K562 (cell line): ENCODE results near the gene SAPCD1. TPM values are rescaled to one million over a fixed set of nuclear protein-coding genes. Genes with fewer than 3 reads are reported as not detected.

Source experiments
- ATAC-seq: fragments of 200-7000 bp; cut with Tn5 transposase; 3 replicates; pipeline ENCODE4 v1.9.1; 2020; ENCODE audit warnings: moderate library complexity
- BruUV-seq: library from RNA; stranded (reverse); fragments of 400-500 nt; replicated peaks from 2 replicates; lab custom pipeline; 2021; lab: Mats Ljungman, UMichigan
- CTCF ChIA-PET: fragments of 300-600 bp; formaldehyde crosslinking; extraction: SDS; loops from one replicate; lab custom pipeline; 2021; ENCODE audit warnings: low intra/inter-chr PET ratio; lab: Yijun Ruan, JAX
- POLR2A ChIA-PET: fragments of 300-600, 350-650 bp; sonication (Branson Sonifier 250); formaldehyde crosslinking; extraction: SDS; loops from one replicate; lab custom pipeline; 2021; ENCODE audit warnings: antibody characterized with exemption, inconsistent platforms; lab: Yijun Ruan, JAX
- DNase-seq, 4 experiments: peaks; one replicate each; pipeline versions ENCODE4 v3.0.0 to v3.0.0-alpha.2; 2011 to 2018; ENCODE audit warnings: low spot score in 3 of 4, mixed read lengths in 3 of 4; ENCODE audit errors: extremely low read depth in 1 of 4
- FAIRE-seq: peaks from 2 replicates; lab custom pipeline; 2011; peaks lifted over from hg19 to GRCh38; lab: Jason Lieb, UNC
- H2AFZ ChIP-seq: 2 replicates; pipeline ENCODE4 v1.6.0; 2011; ENCODE audit warnings: low read depth, low read length, control low read depth, inconsistent platforms
- H3K27ac ChIP-seq: fragments of 200-600 bp; 3 replicates; pipeline ENCODE4 v1.8.0; 2011; ENCODE audit warnings: low read depth, mild to moderate bottlenecking, control low read depth, inconsistent platforms, low read length, moderate library complexity, mixed read lengths; ENCODE audit errors: extremely low read depth
- H3K27me3 ChIP-seq, 2 experiments: fragments of 300-600 bp in 1 of 2; 2 replicates in 1 of 2; 3 replicates in 1 of 2; pipeline versions ENCODE4 v1.6.0 to v1.8.0; 2011; ENCODE audit warnings: inconsistent platforms in 2 of 2, low read length in 2 of 2, mild to moderate bottlenecking in 1 of 2, mixed read lengths in 1 of 2, moderate library complexity in 1 of 2; ENCODE audit not compliant: control insufficient read depth in 2 of 2, insufficient read depth in 2 of 2
- H3K36me3 ChIP-seq: fragments of 300-600 bp; 3 replicates; pipeline ENCODE4 v1.8.0; 2011; ENCODE audit warnings: mild to moderate bottlenecking, low read length, inconsistent platforms; ENCODE audit not compliant: control insufficient read depth, insufficient read depth
- H3K4me1 ChIP-seq, 2 experiments: fragments of 200-600 bp in 1 of 2; replicated peaks in 1 of 2; 2 replicates in 1 of 2; 3 replicates in 1 of 2; pipeline versions ENCODE4 v1.5.1 to v1.8.0; 2011; ENCODE audit warnings: inconsistent platforms in 2 of 2, low read length in 2 of 2, mild to moderate bottlenecking in 1 of 2, mixed read lengths in 1 of 2, moderate library complexity in 1 of 2; ENCODE audit not compliant: control insufficient read depth in 2 of 2, insufficient read depth in 2 of 2
- H3K4me2 ChIP-seq: 2 replicates; pipeline ENCODE4 v1.6.1; 2011; ENCODE audit warnings: low read length, control low read depth, inconsistent platforms, mixed read lengths; ENCODE audit not compliant: insufficient read depth
- H3K4me3 ChIP-seq: fragments of 200-600 bp; sonication (generic), shearing (Covaris generic); 2 replicates; pipeline ENCODE4 v1.5.1; 2016; ENCODE audit warnings: control low read depth, inconsistent platforms
- H3K79me2 ChIP-seq: fragments of 200-600 bp; 3 replicates; pipeline ENCODE4 v1.8.0; 2011; ENCODE audit warnings: low read length, inconsistent platforms; ENCODE audit not compliant: control insufficient read depth, insufficient read depth
- H3K9ac ChIP-seq, 2 experiments: 2 replicates each; pipeline versions ENCODE4 v1.6.0 to v1.6.1; 2011; ENCODE audit warnings: low read depth in 2 of 2, low read length in 2 of 2, control low read depth in 1 of 2, inconsistent platforms in 1 of 2, mild to moderate bottlenecking in 1 of 2, mixed read lengths in 1 of 2; ENCODE audit not compliant: insufficient read depth in 1 of 2
- H3K9me1 ChIP-seq: one replicate; pipeline ENCODE4 v1.6.0; 2011; ENCODE audit warnings: inconsistent platforms, mild to moderate bottlenecking, low read length, moderate library complexity; ENCODE audit not compliant: control insufficient read depth, insufficient read depth
- H3K9me3 ChIP-seq: replicated peaks from 2 replicates; pipeline ENCODE4 v1.5.1; 2011; ENCODE audit warnings: low read depth, low read length, inconsistent platforms; ENCODE audit not compliant: control insufficient read depth, insufficient read depth
- H4K20me1 ChIP-seq: replicated peaks from 2 replicates; pipeline ENCODE4 v1.6.1; 2011; ENCODE audit warnings: low read length, inconsistent platforms, mixed read lengths; ENCODE audit not compliant: control insufficient read depth, insufficient read depth
- ARNT ChIP-seq, 2 experiments: fragments of 450-650 bp; IDR thresholded peaks; 2 replicates each; pipeline ENCODE4 v1.6.1; 2016; ENCODE audit warnings: mild to moderate bottlenecking in 1 of 2
- CHCHD3 ChIP-seq: fragments of 250-450 bp; sonication (Bioruptor Pico); IDR thresholded peaks from 2 replicates; pipeline ENCODE4 v2.1.2; 2022; ENCODE audit warnings: mild to moderate bottlenecking
- CREB5 ChIP-seq: fragments of 250-450 bp; sonication (Bioruptor Pico); IDR thresholded peaks from 2 replicates; pipeline ENCODE4 v1.5.0; 2020; ENCODE audit warnings: mild to moderate bottlenecking
- CTBP1 ChIP-seq: fragments of 450-650 bp; IDR thresholded peaks from 2 replicates; pipeline ENCODE4 v1.6.1; 2016; ENCODE audit warnings: borderline replicate concordance
- DNMT1 ChIP-seq: fragments of 450-650 bp; IDR thresholded peaks from 2 replicates; pipeline ENCODE4 v1.6.1; 2016; ENCODE audit warnings: antibody characterized with exemption, mild to moderate bottlenecking
- GATAD2A ChIP-seq: fragments of 450-650 bp; IDR thresholded peaks from 2 replicates; pipeline ENCODE4 v1.6.1; 2017
- HINFP ChIP-seq: fragments of 450-650 bp; conservative IDR thresholded peaks from 2 replicates; pipeline ENCODE4 v1.6.1; 2016; ENCODE audit warnings: missing genetic modification characterization, low read depth, mild to moderate bottlenecking, control low read depth, missing compliant biosample characterization
- KDM5B ChIP-seq: fragments of 200-600 bp; sonication (generic); IDR thresholded peaks from 2 replicates; pipeline ENCODE4 v1.6.1; 2012; ENCODE audit warnings: low read depth, mild to moderate bottlenecking, moderate library complexity, low read length, control low read depth, inconsistent platforms; ENCODE audit not compliant: insufficient replicate concordance
- PATZ1 ChIP-seq: fragments of 250-450 bp; sonication (Bioruptor Pico); IDR thresholded peaks from 2 replicates; pipeline ENCODE4 v1.5.0; 2020; ENCODE audit warnings: mild to moderate bottlenecking, borderline replicate concordance
- POLR2B ChIP-seq: fragments of 450-650 bp; IDR thresholded peaks from 2 replicates; pipeline ENCODE4 v1.6.1; 2018; ENCODE audit warnings: low read depth; ENCODE audit not compliant: partially characterized antibody
- TAF1 ChIP-seq: IDR thresholded peaks from 2 replicates; pipeline ENCODE4 v1.6.1; 2011; ENCODE audit warnings: mild to moderate bottlenecking, low read length, moderate library complexity; ENCODE audit not compliant: insufficient read depth, control insufficient read depth, severe bottlenecking; ENCODE audit errors: extremely low read depth
- ZBTB11 ChIP-seq, 3 experiments: fragments of 200-800 bp in 1 of 3; fragments of 250-450 bp in 1 of 3; fragments of 450-650 bp in 1 of 3; sonication (Bioruptor Pico) in 1 of 3; sonication (Bioruptor generic) in 1 of 3; formaldehyde crosslinking in 1 of 3; IDR thresholded peaks; 2 replicates each; pipeline versions ENCODE4 v1.6.1 to v1.8.0; 2016 to 2022; ENCODE audit warnings: mild to moderate bottlenecking in 2 of 3, missing genetic modification characterization in 2 of 3, missing compliant biosample characterization in 1 of 3, moderate library complexity in 1 of 3
- ZFPM2 ChIP-seq: fragments of 250-450 bp; sonication (Bioruptor Pico); IDR thresholded peaks from 2 replicates; pipeline ENCODE4 v1.5.1; 2022; ENCODE audit warnings: mild to moderate bottlenecking
- ZNF764 ChIP-seq: fragments of 250-450 bp; sonication (Bioruptor Pico); IDR thresholded peaks from 2 replicates; pipeline ENCODE4 v1.4.0; 2020; ENCODE audit warnings: low read depth, mild to moderate bottlenecking, moderate library complexity
- WGBS: fragments of 100-300 bp; shearing (Covaris generic); methylation state at CpG from one replicate; pipeline ENCODE4 v1.1.6; 2016; ENCODE audit warnings: low coverage, mixed read lengths; ENCODE audit not compliant: insufficient coverage; ENCODE audit errors: missing lambda C conversion rate; 5-methylcytosine and 5-hydroxymethylcytosine counted together
- in situ Hi-C: fragments of 300-500 bp; cut with MboI; formaldehyde crosslinking; loops from 4 replicates; pipeline ENCODE4 v1.15.0; 2018; ENCODE audit warnings: inconsistent platforms, mixed read lengths
- intact Hi-C: fragments of 100-400 bp; cut with micrococcal nuclease; formaldehyde crosslinking; loops from 2 replicates; pipeline ENCODE4 v1.14.2; 2022
- polyA plus RNA-seq, 8 experiments: library from polyadenylated mRNA; depleted of rRNA in 4 of 8; stranded (reverse) in 5 of 8; unstranded in 3 of 8; fragments of >200 nt; fragmentation: Nextera tagmentation in 2 of 8; fragmentation: Illumina TruSeq in 1 of 8; extraction: Ambion mirVana in 2 of 8; extraction: Trizol in 1 of 8; gene quantifications; 2 replicates each; pipeline versions ENCODE4 v1.2.1 to v1.2.3, GENCODE V29; 2011 to 2014; ENCODE audit warnings: inconsistent platforms in 1 of 8, missing spikeins in 1 of 8
- total RNA-seq, 7 experiments: library from RNA; depleted of rRNA in 6 of 7; stranded (reverse); fragments of >200 nt in 6 of 7; fragmentation: Illumina TruSeq in 2 of 7; extraction: Trizol in 2 of 7; gene quantifications; 2 replicates each; pipeline versions ENCODE4 v1.2.1 to v1.2.3, GENCODE V29; 2011 to 2021; ENCODE audit warnings: low replicate concordance in 1 of 7

SAPCD1 gene
- total and polyA plus RNA-seq, 9 of the 15 experiments (the other 6 are each of a cell fraction or from before 2014, with no cell fraction given): 2.6 to 30.2 (median 7.4) TPM

- H3K9ac ChIP-seq: peak overlapping the region in 1 of 2 experiments; percentile 40; a peak in 2 of 4 replicates
- no peak for DNase-seq
- in situ Hi-C loops (no loop called here), intact Hi-C loops (no loop called here)
- BruUV-seq: no TSS peak
- no peaks in the 10 kb centered on the region for H3K9me1 ChIP-seq
- 30% methylated on average over 1 of the region's 1 CpG for WGBS
- no peak overlapping the region for H3K4me3 ChIP-seq
- CTCF ChIA-PET: no interaction called here
- POLR2A ChIA-PET: interaction anchor here (0.6 to 4.6 kb wide), 4 partner anchors 9 to 87 kb away, joined by 3 to 29 read pairs (median 6); partner anchors contain the start of genes CLIC1 and MSH5
- H3K27me3 ChIP-seq: no peaks in the 10 kb centered on the region
- peak; percentile 4 for ATAC-seq
- no peak overlapping the region for H3K27ac ChIP-seq
- no peaks in the 10 kb centered on the region for H3K79me2 ChIP-seq
- no peaks in the 10 kb centered on the region for H4K20me1 ChIP-seq
- peaks cover 0 to 25% of the 10 kb centered on the region in 2 experiments; a peak in 3 of 5 replicates for H3K4me1 ChIP-seq
- H2AFZ ChIP-seq: no peak overlapping the region
- no peak overlapping the region for H3K4me2 ChIP-seq
- FAIRE-seq: no peak
- peaks cover 55% of the 10 kb centered on the region for H3K36me3 ChIP-seq
- no peaks in the 10 kb centered on the region for H3K9me3 ChIP-seq
- no peak for TF ChIP-seq PATZ1 (CRISPR knock-in tag)
- TF ChIP-seq GATAD2A: no peak
- no peak for TF ChIP-seq ZNF764 (CRISPR knock-in tag)
- TF ChIP-seq TAF1: no peak
- TF ChIP-seq KDM5B: peak; percentile 23
- no peak for TF ChIP-seq ARNT (IDR thresholded peaks at IDR 0.05)
- TF ChIP-seq HINFP: no peak
- no peak for TF ChIP-seq CHCHD3 (CRISPR knock-in tag)
- TF ChIP-seq POLR2B: no peak
- TF ChIP-seq CREB5 (CRISPR knock-in tag): no peak
- TF ChIP-seq ZBTB11 (CRISPR knock-in tag; IDR thresholded peaks at IDR 0.05): no peak
- TF ChIP-seq CTBP1: no peak
- no peak for TF ChIP-seq DNMT1
- TF ChIP-seq ZFPM2 (CRISPR knock-in tag): no peak
Measured at GRCh38 chr6:31763619-31763940, 1.1 kb downstream of the SAPCD1 start.
